Activated T-helper 1 cell treated with anti-CD3 and anti-CD28 coated beads, Interleukin-2, amount 50 U/mL, for 16 hours (primary cell): ENCODE data around the gene NOMO2.
"Not testable (repeated sequence)": the region's sequence is repeated elsewhere in the genome, so short reads cannot be mapped to it uniquely, and the experiment has no call there.

Experiments
- DNase-seq, 2 donors: peaks; one replicate each; pipeline ENCODE4 v3.0.0-alpha.2; 2020; ENCODE audit warnings: low read depth in 1 of 2, low spot score in 1 of 2

The NOMO2 gene

GRCh38 chr16:18577942-18578341 lies 16.0 kb upstream of the NOMO2 start:
- DNase-seq: not testable (repeated sequence)

GRCh38 chr16:18575945-18576344 lies 14.0 kb upstream of the NOMO2 start:
- not testable (repeated sequence) for DNase-seq

- not testable (repeated sequence) for DNase-seq
These were observed 13.5 kb upstream of the NOMO2 start for GRCh38 chr16:18575298-18575917.

GRCh38 chr16:18573887-18574286 lies 12.0 kb upstream of the NOMO2 start:
- DNase-seq: not testable (repeated sequence)

GRCh38 chr16:18572973-18573372 lies 11.1 kb upstream of the NOMO2 start:
- not testable (repeated sequence) for DNase-seq

- DNase-seq: not testable (repeated sequence)
These were observed 9.5 kb upstream of the NOMO2 start for GRCh38 chr16:18571307-18571850.

GRCh38 chr16:18570529-18571306 lies 8.8 kb upstream of the NOMO2 start:
- DNase-seq: not testable (repeated sequence)

- not testable (repeated sequence) for DNase-seq
These were observed 1.3 kb downstream of the NOMO2 start for GRCh38 chr16:18560416-18561220.

- not testable (repeated sequence) for DNase-seq
These were observed 8.2 kb downstream of the NOMO2 start for GRCh38 chr16:18553671-18554070.

- DNase-seq: not testable (repeated sequence)
These were observed 14.5 kb downstream of the NOMO2 start for GRCh38 chr16:18547382-18547781.

GRCh38 chr16:18546853-18547252 lies 15.0 kb downstream of the NOMO2 start:
- DNase-seq: not testable (repeated sequence)

- DNase-seq: not testable (repeated sequence)
These were observed 17.4 kb downstream of the NOMO2 start for GRCh38 chr16:18544232-18545081.

GRCh38 chr16:18541912-18542311 lies 20.0 kb downstream of the NOMO2 start:
- DNase-seq: not testable (repeated sequence)

GRCh38 chr16:18537004-18537403 lies 24.9 kb downstream of the NOMO2 start:
- DNase-seq: not testable (repeated sequence)

- not testable (repeated sequence) for DNase-seq
These were observed 26.3 kb downstream of the NOMO2 start for GRCh38 chr16:18535519-18536168.

GRCh38 chr16:18534308-18534707 lies 27.6 kb downstream of the NOMO2 start:
- DNase-seq: not testable (repeated sequence)

GRCh38 chr16:18531323-18531722 lies 30.6 kb downstream of the NOMO2 start:
- not testable (repeated sequence) for DNase-seq

GRCh38 chr16:18530329-18530728 lies 31.6 kb downstream of the NOMO2 start:
- not testable (repeated sequence) for DNase-seq

- DNase-seq: not testable (repeated sequence)
These were observed 35.4 kb downstream of the NOMO2 start for GRCh38 chr16:18526547-18526946.
